GM19351 (cell line): ENCODE results near the gene SCLY.

Experiments
- ATAC-seq: cut with Tn5 transposase; IDR thresholded peaks from one replicate; pipeline ENCODE4 v1.9.1; 2021; ENCODE audit warnings: mild to moderate bottlenecking, moderate library complexity; ENCODE audit not compliant: unreplicated experiment

The SCLY gene

DNA sequence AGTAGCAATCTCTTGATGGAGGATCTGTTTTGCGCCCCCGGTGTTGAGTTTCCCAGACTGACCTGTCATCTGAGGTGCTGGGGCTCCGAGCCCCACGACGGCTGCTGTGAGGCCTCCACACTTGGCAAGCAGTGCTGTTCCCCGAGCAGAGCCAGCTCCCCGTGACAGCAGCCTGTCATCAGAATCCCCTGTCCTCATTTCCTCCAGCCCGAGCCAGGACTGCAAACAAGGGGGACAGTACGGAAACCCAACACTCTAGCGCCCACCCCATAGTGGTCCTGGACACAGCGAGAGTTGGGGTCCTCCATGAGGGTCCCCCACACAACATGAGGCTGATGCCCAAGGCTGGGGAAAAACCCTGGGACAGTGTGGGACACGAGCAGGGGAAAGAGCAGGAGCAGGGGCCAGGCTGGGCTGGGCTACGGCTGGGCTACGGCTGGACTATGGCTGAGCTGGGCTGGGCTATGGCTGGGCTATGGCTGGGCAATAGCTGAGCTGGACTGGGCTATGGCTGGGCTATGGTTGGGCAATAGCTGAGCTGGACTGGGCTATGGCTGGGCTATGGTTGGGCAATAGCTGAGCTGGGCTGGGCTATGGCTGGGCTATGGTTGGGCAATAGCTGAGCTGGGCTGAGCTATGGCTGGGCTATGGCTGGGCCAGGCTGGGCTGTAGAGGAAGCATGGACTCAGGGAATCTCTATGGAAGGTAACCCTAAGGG, 76.2 kb downstream of the SCLY start:
- no peak for ATAC-seq

DNA sequence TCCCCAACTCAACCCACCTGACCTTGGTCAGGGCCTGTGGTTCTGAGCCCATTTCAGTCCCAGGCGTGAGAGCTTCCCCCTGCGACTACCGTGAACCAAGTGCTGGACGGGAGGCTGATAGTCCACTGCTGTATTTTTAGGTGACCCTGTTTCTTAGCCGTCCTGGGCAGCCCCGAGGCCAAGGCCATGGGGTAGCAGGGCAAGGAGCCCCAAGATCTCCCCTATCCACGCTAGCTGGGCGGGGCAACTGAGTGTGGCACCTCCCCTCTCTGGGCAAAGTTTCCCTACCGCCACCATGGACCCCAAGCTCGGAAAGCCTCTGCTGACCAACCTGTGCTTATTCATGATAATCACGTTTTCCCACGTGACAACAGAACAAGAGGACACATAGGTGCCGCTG, 77.1 kb downstream of the SCLY start:
- no peak for ATAC-seq

DNA sequence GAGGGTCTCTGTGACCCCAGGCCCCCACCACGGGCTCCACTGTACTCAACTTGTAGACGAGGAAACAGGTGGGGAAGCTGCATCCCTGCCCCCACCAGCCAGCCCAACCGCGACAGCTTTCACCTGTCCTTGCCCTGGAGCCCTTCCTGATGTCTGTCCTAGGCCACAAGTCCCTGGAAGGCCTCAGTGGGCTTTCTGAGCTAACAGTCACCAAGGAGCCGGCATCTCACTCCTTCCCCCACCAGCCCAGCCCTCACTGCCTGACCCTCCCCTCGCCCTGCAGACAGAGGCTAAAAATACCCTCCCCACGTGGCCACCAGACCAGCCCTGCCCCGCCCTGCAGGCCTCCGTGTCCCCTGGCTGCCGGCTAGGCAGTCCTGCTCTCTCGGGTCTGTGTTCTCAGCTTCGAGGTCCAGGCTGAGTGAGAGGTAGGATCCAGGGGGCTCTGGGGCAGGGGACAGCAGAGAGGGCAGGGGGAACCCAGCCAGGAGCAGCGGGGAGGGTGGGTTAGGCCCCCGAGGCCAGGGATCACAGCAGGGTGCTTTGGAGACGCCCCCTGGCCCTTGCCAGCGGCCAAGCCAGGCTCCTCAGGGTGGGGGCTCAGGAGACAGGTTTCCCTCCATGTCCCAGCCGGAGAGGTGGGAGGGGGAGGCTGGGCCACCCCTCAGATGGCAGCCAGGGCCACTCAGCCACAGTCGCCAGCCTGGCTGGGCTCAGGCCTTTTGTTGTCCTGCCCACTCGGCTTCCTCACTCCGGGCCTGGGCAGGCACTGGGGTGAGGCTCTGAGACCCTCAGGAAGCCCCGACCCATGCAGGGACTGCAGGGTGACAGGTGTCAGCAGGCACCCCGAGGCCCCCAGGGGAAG, 77.8 kb downstream of the SCLY start, which contains the start of gene KLHL30:
Gene KLHL30 (plus strand): TSS at position 338 of the 865 bp plus-strand sequence. CDS start 2,087 bp downstream, outside the sequence.
- no peak for ATAC-seq

DNA sequence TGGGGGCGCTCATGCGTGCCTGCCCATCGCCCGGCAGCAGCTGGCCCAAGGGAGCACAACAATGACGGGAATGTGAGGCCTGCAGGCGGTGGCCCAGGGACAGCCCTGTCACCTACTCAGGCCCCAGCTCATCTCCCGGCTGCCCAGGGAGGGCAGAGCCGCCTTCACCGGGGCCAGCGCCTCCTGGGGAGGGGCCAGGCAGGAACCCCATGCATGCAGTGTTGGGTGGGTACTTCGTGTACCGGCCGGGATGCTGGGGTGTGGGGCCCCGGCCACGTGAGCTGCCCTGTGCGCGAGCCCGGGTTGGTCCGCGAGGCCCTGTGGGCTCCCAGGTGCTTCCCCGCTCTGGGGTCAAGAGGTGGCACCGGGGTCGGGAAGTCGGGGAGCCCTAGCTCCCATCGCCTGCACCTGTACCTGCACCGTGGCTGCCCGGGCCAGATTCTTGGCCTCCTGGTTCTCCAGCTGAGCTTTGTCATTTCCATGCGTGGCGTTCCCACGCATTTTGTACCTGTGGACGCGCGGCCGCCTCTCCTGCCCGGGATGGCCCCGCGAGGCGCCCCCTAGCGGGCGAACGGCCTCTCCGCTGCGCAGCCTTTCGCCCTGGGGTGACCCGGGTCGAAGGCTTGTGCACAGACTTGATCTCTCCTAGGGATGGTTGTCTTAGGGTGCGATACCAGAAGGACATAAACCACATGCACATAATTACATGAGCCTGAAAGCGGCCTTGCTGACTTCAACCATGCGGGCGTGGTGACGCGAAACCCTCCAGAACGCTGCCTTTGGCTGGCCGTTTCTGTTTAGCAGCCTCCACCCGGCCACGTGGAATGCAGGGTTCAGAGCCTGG, 78.6 kb downstream of the SCLY start:
- no peak for ATAC-seq

DNA sequence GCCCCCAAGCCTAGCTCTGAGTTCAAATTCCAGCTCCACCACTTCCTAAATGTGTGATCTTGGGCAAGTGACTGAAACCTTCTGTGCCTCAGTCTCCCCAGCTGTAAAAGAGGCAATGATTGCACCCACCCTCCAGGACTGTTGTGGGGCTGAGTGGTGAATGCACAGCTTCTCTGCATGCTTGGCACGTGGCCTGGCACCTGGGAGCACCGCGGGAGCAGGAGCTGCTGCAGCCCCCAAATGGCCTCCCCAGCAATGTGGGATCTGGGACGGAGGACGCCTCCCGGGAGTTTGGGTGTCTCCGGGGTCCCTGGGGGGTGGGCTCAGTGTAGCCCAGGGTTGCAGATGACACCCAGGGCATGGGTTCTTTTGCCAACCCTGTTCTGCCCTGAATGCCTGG, 79.2 kb downstream of the SCLY start:
- no peak for ATAC-seq

DNA sequence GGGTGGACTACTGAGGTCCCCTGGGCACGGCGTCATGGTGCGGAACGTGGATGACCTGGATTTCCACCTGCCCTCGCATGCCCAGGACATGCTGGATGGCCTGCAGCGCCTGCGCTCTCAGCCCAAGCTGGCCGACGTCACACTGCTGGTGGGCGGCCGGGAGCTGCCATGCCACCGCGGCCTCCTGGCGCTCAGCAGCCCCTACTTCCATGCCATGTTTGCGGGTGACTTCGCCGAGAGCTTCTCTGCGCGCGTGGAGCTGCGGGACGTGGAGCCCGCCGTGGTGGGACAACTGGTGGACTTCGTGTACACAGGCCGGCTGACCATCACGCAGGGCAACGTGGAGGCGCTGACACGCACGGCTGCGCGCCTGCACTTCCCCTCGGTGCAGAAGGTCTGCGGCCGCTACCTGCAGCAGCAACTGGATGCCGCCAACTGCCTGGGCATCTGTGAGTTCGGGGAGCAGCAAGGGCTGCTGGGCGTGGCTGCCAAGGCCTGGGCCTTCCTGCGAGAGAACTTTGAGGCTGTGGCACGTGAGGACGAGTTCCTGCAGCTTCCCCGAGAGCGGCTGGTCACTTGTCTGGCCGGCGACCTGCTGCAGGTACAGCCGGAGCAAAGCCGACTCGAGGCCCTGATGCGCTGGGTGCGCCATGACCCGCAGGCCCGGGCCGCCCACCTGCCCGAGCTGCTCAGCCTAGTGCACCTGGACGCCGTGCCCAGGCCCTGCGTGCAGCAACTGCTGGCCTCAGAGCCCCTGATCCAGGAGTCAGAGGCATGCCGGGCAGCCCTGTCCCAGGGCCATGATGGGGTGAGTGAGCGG, 80.1 kb downstream of the SCLY start:
- ATAC-seq = no peak

DNA sequence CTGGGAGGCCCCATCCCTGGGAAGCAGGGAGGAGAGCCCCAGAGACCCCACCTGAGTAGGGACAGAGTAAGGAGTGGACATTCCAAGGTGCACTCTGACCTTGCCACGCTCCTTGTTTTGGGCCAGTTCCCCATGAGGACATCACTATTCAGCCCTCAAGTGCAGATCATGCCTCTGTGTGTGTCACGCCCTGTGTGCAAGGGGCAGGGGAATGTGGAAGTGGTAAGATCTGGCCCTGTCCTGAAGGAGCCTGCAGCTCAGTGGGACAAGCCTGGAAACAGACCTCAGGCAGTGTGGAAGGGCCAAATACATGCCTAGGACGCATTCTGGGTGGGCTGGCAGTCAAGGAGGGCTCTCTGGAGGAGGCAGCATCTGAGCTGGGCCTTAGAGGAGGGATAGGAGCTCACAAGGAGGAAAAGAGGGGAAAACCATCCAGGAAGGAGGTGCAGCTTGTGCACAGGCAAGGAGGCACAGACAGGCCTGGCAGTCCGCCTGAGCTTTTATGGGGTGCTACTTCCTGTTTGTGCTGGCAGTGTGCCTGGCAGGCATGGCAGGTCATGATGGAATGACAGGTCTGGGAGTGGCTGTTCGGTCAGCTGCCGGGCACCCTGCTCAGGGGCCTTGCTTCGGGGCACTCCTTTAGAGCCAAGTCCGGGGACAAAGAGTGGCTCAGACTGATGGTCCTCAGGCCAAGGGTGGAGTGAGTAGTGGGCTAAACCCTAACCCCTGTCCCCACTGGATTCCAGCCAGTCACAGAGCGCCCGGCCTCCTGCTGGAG, 80.9 kb downstream of the SCLY start:
- no peak for ATAC-seq

DNA sequence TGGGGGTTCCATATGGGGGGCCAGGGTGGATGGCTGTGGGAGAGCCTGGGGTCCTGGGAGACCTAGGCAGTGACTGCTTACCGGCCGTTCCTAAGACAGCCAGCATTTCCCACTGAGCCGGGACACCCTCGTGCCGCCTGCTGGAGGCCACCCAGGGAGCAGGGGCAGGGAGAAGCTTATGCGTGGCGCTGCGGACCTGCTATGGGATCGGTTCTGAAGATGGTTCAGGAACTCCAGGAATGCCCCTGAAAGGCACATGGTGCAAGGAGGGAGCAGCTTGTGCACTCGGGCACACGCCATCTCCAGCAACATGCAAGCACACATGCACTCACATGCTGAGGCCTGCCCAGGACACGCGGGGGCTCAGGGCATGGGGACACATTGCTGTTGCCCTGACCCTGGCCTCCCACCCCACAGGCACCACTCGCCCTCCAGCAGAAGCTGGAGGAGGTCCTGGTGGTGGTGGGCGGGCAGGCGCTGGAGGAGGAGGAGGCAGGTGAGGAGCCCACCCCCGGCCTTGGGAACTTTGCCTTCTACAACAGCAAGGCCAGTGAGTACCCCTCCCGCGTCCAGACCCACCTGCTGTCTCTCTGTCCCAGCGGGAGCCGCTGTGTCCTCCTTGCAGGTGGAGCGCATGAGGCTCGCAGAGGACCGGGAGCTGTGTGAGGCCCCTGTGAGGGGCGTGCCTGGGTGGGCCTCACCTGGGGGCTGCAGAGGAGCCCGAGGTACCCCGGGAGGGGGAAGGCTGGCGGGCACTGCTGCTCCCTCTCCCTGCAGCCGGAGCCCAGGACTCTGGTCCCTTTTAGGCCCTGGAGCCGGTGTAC, 81.8 kb downstream of the SCLY start:
- no peak for ATAC-seq

DNA sequence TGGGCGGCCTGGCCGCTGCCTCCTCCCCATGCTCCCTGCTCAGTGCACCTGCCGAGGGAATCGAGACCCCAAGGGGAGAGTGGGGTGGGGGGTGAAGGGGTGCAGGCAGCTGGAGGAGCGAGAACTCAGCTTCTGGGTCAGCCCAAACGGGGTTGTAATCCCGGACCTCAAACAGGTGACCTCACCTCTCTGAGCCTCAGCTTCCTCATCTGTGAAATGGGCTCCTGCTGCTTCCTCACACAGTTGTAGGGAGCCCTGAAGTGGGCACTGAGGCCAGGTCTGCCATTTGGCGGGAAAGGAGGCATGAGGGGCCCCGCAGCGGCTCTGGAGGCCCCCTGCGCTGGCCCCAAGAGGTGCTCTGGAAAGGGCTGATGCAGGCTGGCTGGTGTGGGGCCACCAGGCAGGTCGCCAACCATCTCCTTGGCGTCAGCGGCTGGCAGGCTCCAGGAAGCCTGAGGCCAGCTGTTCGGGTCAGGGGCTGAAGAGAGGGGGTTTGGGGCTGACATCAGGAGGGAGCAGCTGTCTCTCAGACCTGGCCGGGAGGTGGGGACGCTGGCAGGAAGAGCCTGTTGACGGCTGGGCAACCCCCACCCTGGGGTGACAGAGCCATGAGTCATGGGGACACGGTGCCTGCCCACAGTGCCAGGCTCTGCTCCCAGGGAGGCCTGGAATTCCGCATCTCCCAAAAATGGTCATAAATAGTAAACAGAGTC, 82.6 kb downstream of the SCLY start:
- no peak for ATAC-seq

DNA sequence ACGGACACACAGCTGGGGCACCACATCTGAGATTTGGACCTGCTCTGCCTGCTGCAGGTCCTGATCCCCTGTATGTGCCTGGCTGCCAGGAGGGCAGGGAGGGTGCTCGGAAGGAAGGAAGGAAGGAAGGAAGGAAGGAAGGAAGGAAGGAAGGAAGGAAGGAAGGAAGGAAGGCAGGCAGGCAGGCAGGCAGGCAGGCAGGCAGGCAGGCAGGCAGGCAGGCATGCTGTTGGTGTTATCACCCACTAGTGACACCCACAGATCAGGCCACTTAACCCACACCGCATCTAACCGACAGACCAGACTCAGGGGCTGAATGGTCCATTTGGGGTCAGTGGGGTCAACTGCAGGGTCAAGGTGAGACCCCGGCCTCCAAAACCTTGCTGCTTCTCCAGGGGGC, 83.5 kb downstream of the SCLY start:
- no peak for ATAC-seq

DNA sequence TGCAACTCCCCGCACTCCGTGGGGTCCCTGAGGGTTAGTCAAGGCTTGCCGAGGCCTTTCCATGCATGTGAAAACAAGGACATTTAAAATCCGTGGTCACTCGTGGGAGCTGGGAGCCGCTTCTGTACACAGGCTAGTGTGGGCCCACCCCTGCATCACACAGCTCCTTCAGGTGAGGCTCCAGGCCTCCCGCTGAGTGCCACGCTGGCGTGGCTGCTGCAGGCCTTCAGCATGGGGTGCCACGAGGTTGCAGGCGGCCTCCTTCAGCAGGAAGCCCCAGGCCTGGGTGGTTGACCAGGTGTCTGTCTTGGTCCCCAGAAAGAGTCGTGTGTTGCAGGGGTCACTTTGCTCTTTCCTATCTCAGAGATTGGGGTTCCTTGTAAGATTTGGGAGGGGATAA, 84.2 kb downstream of the SCLY start:
- ATAC-seq = no peak

DNA sequence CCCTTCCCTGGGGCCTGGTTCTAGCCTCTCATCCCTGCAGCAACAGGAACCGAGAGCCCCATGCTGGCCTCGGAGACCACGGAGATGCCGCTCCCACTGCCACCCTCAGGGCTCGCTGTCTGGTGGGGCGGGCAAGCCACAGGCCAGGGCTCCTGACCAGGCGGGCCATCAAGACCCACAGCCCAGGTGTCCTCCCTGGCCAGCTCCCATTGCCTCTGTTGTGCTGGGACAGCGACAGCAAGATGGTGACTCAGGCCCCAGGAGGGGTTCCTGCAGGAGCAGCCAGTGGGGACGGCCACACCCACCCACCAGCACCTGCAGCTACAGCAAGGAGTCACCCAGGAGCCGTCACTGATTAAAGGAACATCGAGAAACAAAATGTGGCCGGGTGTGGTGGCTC, 85.0 kb downstream of the SCLY start:
- no peak for ATAC-seq

DNA sequence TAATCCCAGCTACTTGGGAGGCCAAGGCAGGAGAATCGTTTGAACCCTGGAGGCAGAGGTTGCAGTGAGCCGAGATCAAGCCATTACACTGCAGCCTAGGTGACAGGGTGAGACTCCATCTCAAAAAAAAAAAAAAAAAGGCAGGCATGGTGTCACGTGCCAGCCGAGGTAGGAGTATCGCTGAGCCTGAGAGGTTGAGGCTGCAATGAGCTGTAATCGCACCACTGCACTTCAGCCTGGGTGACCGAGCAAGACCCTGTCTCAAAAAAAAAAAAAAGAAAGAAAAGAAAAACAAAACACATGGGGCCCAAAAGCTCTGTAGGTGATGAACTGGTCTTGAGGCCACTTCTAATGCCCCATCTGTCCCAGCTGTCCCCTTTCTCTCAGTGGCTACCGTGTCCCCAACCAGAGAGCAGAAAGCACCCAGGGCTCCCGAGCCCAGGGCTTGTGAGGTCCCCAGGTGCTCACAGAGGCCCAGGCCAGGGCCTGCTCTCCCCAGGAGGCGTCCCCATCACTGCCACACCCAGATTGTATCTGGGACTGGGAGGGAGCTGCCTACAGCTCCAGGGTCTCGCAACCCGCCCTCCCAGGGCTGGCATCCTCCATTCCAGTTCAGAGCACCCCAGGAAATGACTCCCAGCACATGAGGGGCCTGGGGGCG, 86.2 kb downstream of the SCLY start:
- ATAC-seq = no peak

DNA sequence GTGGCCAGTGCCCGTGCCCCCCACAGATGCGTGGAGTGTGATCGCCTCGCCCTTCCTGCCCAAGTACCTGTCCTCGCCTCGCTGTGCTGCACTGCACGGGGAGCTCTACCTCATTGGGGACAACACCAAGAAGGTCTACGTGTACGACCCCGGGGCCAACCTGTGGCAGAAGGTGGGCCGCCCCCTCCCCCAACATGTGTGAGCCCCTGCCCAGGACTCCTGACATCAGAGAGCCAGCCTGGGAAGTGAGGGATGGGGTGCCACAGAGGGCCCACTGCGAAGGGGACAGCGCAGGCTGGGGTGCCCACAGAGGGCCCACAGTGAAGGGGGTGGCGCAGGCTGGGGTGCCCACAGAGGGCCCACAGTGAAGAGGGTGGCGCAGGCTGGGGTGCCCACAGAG, 88.2 kb downstream of the SCLY start:
- no peak for ATAC-seq
